ENCODE data around the gene FAM181B.

The FAM181B gene

GRCh38 chr11:82724026-82724425, 9.6 kb downstream of the FAM181B start:
- no peak overlapping the region for H3K27ac Mint-ChIP-seq (ENCODE audit: low read depth)
- no peak for ATAC-seq (replicated peaks; ENCODE audit: extremely low read depth, poor library complexity, severe bottlenecking)
- no peaks in the 10 kb centered on the region for H3K36me3 Mint-ChIP-seq (ENCODE audit: insufficient read depth)
- H3K27me3 Mint-ChIP-seq, result peaks cover 33% of the 10 kb centered on the region
- no peak for DNase-seq (ENCODE audit: low spot score in 2 of 2)
- no peaks in the 10 kb centered on the region for H3K9me3 Mint-ChIP-seq
- H3K4me1 Mint-ChIP-seq, result no peaks in the 10 kb centered on the region
- H3K4me3 Mint-ChIP-seq, result no peak overlapping the region

DNA sequence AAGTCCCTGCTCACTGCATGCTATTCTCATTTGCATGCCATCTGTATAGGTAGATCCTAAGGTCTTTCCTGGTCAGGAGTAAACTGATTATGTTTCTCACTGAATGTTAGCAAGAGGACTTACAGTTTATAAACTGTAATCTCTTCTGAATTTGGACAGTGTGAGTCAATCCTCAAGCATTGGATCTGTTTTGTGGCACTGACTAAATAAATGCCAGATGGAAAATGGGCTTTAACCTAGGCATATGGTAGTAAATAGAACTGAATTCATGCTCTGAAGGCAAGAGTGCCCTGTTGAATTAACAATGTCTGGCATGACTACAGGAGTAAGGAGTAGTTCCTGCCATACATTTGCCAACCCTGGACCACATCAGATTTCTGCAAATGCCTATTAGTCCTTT, 11.4 kb downstream of the FAM181B start:
- Mint-ChIP-seq H3K27ac (ENCODE audit: low read depth) (no peak overlapping the region), H3K4me1 (no peaks in the 10 kb centered on the region), H3K9me3 (no peaks in the 10 kb centered on the region), H3K36me3 (ENCODE audit: insufficient read depth) (no peaks in the 10 kb centered on the region), H3K27me3 (peaks cover 19% of the 10 kb centered on the region), H3K4me3 (no peak overlapping the region)
- ATAC-seq (replicated peaks; ENCODE audit: extremely low read depth, poor library complexity, severe bottlenecking), result no peak
- DNase-seq (ENCODE audit: low spot score in 2 of 2), result no peak

GRCh38 chr11:82720267-82721065, 13.2 kb downstream of the FAM181B start:
- Mint-ChIP-seq H3K27me3 (peaks cover 2% of the 10 kb centered on the region), H3K4me3 (no peak overlapping the region), H3K27ac (ENCODE audit: low read depth) (no peak overlapping the region), H3K4me1 (no peaks in the 10 kb centered on the region), H3K36me3 (ENCODE audit: insufficient read depth) (no peaks in the 10 kb centered on the region), H3K9me3 (no peaks in the 10 kb centered on the region)
- ATAC-seq (replicated peaks; ENCODE audit: extremely low read depth, poor library complexity, severe bottlenecking) (no peak), DNase-seq (ENCODE audit: low spot score in 2 of 2) (no peak)

DNA sequence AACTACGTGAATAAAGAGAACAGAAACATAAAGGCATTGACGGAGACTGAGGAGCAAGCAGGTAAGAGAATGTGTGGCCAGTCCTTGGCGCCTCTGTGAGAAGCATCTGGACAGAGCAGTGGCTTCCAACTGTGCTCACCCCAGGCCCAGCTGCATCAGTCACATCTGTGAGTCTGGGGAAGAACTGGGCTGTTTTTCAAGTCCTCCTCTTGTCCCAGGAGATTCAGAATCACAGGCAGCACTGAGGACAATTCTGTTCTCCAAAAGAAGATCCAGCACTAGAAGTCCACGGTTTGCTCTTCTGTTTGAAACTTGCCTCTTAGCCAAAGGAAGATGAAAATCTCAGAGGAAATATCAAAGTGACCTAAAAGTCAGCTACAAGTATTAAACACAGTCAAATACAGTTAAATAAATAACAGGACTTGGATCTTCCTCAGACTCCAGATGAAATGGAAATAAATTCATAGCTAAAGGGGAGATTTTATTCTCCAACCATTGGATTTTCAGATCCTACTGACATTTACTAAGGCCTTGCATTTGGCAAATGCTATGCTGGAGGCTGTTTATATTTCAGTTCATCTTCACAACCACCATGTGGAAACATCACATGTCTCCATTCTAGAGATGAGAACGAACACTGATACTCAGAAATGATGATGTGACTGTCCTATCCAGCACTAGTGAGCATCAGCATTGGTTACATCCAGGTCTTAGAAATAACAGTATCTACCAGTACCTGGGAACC, 14.1 kb downstream of the FAM181B start:
- ATAC-seq (replicated peaks; ENCODE audit: extremely low read depth, poor library complexity, severe bottlenecking), result no peak
- H3K27ac Mint-ChIP-seq (ENCODE audit: low read depth), result no peak overlapping the region
- DNase-seq (ENCODE audit: low spot score in 2 of 2), result no peak
- no peaks in the 10 kb centered on the region for H3K36me3 Mint-ChIP-seq (ENCODE audit: insufficient read depth)
- no peaks in the 10 kb centered on the region for H3K4me1 Mint-ChIP-seq
- H3K9me3 Mint-ChIP-seq, result no peaks in the 10 kb centered on the region
- no peaks in the 10 kb centered on the region for H3K27me3 Mint-ChIP-seq
- no peak overlapping the region for H3K4me3 Mint-ChIP-seq

GRCh38 chr11:82718821-82719220, 14.8 kb downstream of the FAM181B start:
- Mint-ChIP-seq H3K27me3 (no peaks in the 10 kb centered on the region), H3K36me3 (ENCODE audit: insufficient read depth) (no peaks in the 10 kb centered on the region), H3K9me3 (no peaks in the 10 kb centered on the region), H3K4me3 (no peak overlapping the region), H3K27ac (ENCODE audit: low read depth) (no peak overlapping the region), H3K4me1 (no peaks in the 10 kb centered on the region)
- DNase-seq (ENCODE audit: low spot score in 2 of 2) (no peak), ATAC-seq (replicated peaks; ENCODE audit: extremely low read depth, poor library complexity, severe bottlenecking) (no peak)

- no peak for ATAC-seq (replicated peaks; ENCODE audit: extremely low read depth, poor library complexity, severe bottlenecking)
- Mint-ChIP-seq H3K27ac (ENCODE audit: low read depth) (no peak overlapping the region), H3K36me3 (ENCODE audit: insufficient read depth) (no peaks in the 10 kb centered on the region), H3K4me3 (no peak overlapping the region), H3K4me1 (no peaks in the 10 kb centered on the region), H3K27me3 (no peaks in the 10 kb centered on the region), H3K9me3 (no peaks in the 10 kb centered on the region)
- no peak for DNase-seq (ENCODE audit: low spot score in 2 of 2)
Measured at GRCh38 chr11:82718307-82718706, 15.4 kb downstream of the FAM181B start.

DNA sequence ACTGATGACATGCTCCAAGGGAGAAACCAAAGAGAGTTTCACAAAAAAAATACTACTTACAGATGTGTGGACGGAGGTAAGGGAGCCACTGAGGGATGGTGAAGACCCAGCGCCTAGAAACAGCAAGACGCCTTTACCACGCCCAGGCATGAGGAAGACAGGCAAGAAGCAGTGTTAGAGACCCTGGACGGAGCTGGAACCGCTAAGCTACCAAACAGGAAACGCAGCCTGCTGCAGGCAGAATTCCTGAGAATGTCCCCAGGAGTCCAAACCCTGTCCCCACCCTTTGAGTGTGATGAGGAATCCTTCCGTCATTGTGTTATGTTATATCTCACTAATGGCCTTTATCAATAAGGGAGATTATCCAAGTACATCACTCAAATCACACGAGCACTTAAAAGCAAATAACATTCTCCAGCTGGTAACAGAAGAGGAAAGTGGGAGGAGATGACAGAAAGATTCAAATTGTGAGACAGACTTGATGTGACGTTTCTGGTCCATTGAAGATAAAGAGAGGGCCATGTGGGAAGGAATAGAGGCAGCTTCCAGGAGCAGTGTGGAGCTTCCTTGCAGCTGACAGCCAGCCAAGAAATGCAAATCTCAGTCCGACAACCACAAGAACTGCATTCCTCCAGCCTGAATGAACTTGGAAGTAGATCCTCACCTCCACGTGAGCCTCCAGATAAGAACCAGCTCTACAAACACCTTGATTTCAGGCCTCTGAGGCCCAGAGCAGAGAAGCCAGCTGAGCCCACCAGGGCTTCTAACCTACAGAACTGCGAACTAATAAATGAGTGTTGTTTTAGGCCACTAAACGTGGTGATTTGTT, 19.1 kb downstream of the FAM181B start:
- Mint-ChIP-seq H3K27me3 (no peaks in the 10 kb centered on the region), H3K36me3 (ENCODE audit: insufficient read depth) (no peaks in the 10 kb centered on the region), H3K9me3 (no peaks in the 10 kb centered on the region), H3K4me1 (no peaks in the 10 kb centered on the region), H3K4me3 (no peak overlapping the region), H3K27ac (ENCODE audit: low read depth) (no peak overlapping the region)
- DNase-seq (ENCODE audit: low spot score in 2 of 2) (no peak), ATAC-seq (replicated peaks; ENCODE audit: extremely low read depth, poor library complexity, severe bottlenecking) (no peak)

- H3K4me1 Mint-ChIP-seq, result no peaks in the 10 kb centered on the region
- H3K36me3 Mint-ChIP-seq (ENCODE audit: insufficient read depth), result no peaks in the 10 kb centered on the region
- no peaks in the 10 kb centered on the region for H3K27me3 Mint-ChIP-seq
- ATAC-seq (replicated peaks; ENCODE audit: extremely low read depth, poor library complexity, severe bottlenecking), result no peak
- H3K9me3 Mint-ChIP-seq, result no peaks in the 10 kb centered on the region
- no peak overlapping the region for H3K4me3 Mint-ChIP-seq
- no peak for DNase-seq (ENCODE audit: low spot score in 2 of 2)
- no peak overlapping the region for H3K27ac Mint-ChIP-seq (ENCODE audit: low read depth)
Measured at GRCh38 chr11:82711648-82712047, 22.0 kb downstream of the FAM181B start.

GRCh38 chr11:82703796-82704195, 29.9 kb downstream of the FAM181B start:
- H3K4me3 Mint-ChIP-seq, result no peak overlapping the region
- no peaks in the 10 kb centered on the region for H3K9me3 Mint-ChIP-seq
- no peaks in the 10 kb centered on the region for H3K4me1 Mint-ChIP-seq
- no peak for DNase-seq (ENCODE audit: low spot score in 2 of 2)
- no peak for ATAC-seq (replicated peaks; ENCODE audit: extremely low read depth, poor library complexity, severe bottlenecking)
- H3K27me3 Mint-ChIP-seq, result no peaks in the 10 kb centered on the region
- no peak overlapping the region for H3K27ac Mint-ChIP-seq (ENCODE audit: low read depth)
- no peaks in the 10 kb centered on the region for H3K36me3 Mint-ChIP-seq (ENCODE audit: insufficient read depth)

DNA sequence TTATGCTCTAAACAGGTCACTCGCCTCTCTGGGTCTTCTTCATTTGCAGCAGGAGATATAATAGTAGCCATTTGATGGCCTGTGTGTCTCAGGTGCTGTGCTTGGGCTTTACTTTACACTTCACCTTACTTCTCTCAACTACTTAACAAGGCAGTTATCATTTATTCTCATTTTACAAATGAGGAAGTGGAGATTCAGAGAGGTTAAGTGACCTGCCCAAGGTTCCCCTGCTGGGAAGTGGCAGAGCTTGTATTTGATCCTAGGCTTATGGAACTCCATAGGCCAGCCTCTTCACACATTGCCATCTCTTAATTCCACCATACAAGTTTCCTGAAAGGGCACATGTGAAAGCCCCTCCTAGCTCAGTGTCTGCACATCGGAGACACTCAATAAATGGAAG, 30.4 kb downstream of the FAM181B start:
- Mint-ChIP-seq H3K36me3 (ENCODE audit: insufficient read depth) (no peaks in the 10 kb centered on the region), H3K27ac (ENCODE audit: low read depth) (no peak overlapping the region), H3K4me3 (no peak overlapping the region), H3K9me3 (no peaks in the 10 kb centered on the region), H3K27me3 (no peaks in the 10 kb centered on the region), H3K4me1 (no peaks in the 10 kb centered on the region)
- DNase-seq (ENCODE audit: low spot score in 2 of 2) (no peak), ATAC-seq (replicated peaks; ENCODE audit: extremely low read depth, poor library complexity, severe bottlenecking) (no peak)

- DNase-seq (ENCODE audit: low spot score in 2 of 2) (no peak), ATAC-seq (replicated peaks; ENCODE audit: extremely low read depth, poor library complexity, severe bottlenecking) (no peak)
- no peaks in the 10 kb centered on the region for H3K27me3 Mint-ChIP-seq
- H3K4me1 Mint-ChIP-seq, result no peaks in the 10 kb centered on the region
- no peak overlapping the region for H3K27ac Mint-ChIP-seq (ENCODE audit: low read depth)
- no peaks in the 10 kb centered on the region for H3K9me3 Mint-ChIP-seq
- no peak overlapping the region for H3K4me3 Mint-ChIP-seq
- no peaks in the 10 kb centered on the region for H3K36me3 Mint-ChIP-seq (ENCODE audit: insufficient read depth)
Measured at GRCh38 chr11:82701847-82702520, 31.7 kb downstream of the FAM181B start.

DNA sequence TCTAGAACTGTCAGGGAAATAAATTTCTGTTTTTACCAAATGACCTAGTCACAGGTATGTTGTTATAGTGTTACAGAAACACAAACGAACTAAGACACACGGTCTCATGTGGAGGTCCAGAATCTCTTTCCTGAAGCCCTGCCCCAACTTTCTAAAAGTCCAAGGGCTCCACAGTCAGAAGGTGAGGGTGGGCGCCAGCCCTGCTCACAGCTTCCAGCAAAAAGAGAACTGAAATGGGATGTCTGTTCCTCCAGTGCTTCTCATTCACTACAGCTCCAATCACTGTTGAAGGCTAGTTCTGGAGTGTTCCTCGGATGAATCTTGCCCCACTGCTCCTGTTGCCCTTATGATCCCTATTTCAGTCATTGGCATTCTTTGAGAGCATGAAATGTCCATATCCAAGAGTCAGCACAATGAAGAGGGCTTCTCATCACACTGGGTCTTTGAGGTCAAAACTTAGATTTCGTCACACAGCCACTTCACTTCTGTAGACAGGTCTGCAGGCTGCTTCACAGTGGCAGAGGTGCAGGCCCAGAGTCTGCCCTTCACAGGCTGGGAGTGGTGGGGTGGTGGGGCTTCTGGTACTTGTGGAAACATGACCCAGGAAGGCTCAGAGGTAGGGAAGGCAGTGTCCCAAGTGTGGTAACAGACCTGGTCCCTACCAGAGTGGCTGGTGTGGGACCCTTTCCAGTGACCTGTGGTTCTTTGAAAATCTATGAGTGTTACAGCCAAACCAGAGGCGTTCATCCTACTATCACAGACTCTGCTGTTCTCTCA, 34.9 kb downstream of the FAM181B start:
- H3K36me3 Mint-ChIP-seq (ENCODE audit: insufficient read depth), result no peaks in the 10 kb centered on the region
- ATAC-seq (replicated peaks; ENCODE audit: extremely low read depth, poor library complexity, severe bottlenecking), result no peak

More for the DNA sequence above, 34.9 kb downstream of the FAM181B start:
- H3K4me3 Mint-ChIP-seq, result no peak overlapping the region
- H3K27ac Mint-ChIP-seq (ENCODE audit: low read depth), result no peak overlapping the region
- H3K4me1 Mint-ChIP-seq, result no peaks in the 10 kb centered on the region
- DNase-seq (ENCODE audit: low spot score in 2 of 2), result no peak
- H3K9me3 Mint-ChIP-seq, result no peaks in the 10 kb centered on the region
- H3K27me3 Mint-ChIP-seq, result no peaks in the 10 kb centered on the region
